GM21786 (cell line): Measurements from ENCODE around the gene TNXB.
"Not testable (repeated sequence)": the region's sequence is repeated elsewhere in the genome, so short reads cannot be mapped to it uniquely, and the experiment has no call there.

Source experiments
- ATAC-seq: cut with Tn5 transposase; IDR thresholded peaks from one replicate; pipeline ENCODE4 v1.9.1; 2021; ENCODE audit not compliant: unreplicated experiment

TNXB gene

GRCh38 chr6:32041385-32041784, 67.8 kb downstream of the TNXB start:
- not testable (repeated sequence) for ATAC-seq

DNA sequence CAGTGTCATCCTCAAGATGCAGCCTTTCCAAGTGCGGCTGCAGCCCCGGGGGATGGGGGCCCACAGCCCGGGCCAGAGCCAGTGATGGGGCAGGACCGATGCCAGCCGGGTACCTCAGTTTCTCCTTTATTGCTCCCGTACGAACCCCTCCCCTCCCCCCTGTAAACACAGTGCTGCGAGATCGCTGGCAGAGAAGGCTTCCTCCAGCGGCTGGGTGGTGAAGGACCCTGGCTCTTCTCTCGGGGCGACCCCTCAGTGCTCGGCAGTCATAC, 68.2 kb downstream of the TNXB start:
- not testable (repeated sequence) for ATAC-seq

- ATAC-seq, result not testable (repeated sequence)
These were observed 68.7 kb downstream of the TNXB start for GRCh38 chr6:32040299-32041049.

DNA sequence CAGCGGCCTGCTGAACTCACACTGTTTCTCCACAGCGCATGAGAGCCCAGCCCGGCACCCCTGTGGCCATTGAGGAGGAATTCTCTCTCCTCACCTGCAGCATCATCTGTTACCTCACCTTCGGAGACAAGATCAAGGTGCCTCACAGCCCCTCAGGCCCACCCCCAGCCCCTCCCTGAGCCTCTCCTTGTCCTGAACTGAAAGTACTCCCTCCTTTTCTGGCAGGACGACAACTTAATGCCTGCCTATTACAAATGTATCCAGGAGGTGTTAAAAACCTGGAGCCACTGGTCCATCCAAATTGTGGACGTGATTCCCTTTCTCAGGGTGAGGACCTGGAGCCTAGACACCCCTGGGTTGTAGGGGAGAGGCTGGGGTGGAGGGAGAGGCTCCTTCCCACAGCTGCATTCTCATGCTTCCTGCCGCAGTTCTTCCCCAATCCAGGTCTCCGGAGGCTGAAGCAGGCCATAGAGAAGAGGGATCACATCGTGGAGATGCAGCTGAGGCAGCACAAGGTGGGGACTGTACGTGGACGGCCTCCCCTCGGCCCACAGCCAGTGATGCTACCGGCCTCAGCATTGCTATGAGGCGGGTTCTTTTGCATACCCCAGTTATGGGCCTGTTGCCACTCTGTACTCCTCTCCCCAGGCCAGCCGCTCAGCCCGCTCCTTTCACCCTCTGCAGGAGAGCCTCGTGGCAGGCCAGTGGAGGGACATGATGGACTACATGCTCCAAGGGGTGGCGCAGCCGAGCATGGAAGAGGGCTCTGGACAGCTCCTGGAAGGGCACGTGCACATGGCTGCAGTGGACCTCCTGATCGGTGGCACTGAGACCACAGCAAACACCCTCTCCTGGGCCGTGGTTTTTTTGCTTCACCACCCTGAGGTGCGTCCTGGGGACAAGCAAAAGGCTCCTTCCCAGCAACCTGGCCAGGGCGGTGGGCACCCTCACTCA, 69.5 kb downstream of the TNXB start:
- ATAC-seq, result not testable (repeated sequence)

GRCh38 chr6:32038878-32039277, 70.3 kb downstream of the TNXB start:
- not testable (repeated sequence) for ATAC-seq

DNA sequence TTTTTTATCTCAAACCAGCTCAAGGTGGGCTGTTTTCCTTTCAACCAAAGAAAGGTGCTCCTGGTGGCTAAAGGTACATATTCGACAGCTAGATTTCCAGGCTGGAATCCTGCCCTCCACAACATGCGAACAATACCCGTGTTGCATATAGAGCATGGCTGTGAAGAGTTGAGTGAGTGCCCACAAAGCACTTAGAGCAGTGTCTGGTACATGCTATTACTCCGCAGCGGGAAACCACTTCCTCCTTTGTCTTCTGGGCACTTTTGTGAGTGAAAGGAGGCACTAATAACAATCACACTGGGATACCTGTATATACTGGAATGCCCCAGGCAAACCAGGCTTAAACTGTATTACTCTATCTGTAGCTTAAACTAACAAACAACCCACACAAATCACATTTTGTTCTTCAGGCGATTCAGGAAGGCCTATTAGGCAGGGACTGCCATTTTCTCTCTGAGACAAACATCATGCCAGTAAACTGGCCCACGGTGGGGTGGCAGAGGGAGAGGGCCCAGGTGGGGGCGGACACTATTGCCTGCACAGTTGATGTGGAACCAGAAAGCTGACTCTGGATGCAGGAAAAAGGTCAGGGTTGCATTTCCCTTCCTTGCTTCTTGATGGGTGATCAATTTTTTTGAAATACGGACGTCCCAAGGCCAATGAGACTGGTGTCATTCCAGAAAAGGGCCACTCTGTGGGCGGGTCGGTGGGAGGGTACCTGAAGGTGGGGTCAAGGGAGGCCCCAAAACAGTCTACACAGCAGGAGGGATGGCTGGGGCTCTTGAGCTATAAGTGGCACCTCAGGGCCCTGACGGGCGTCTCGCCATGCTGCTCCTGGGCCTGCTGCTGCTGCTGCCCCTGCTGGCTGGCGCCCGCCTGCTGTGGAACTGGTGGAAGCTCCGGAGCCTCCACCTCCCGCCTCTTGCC, 71.3 kb downstream of the TNXB start, which contains the start of gene CYP21A2:
CYP21A2 (plus strand) TSS at position 818 of the 927 bp plus-strand sequence; CDS start at position 826, 8 bp downstream.
- not testable (repeated sequence) for ATAC-seq

- not testable (repeated sequence) for ATAC-seq
These were observed 72.0 kb downstream of the TNXB start for GRCh38 chr6:32037136-32037535.

- ATAC-seq, result not testable (repeated sequence)
These were observed 73.7 kb downstream of the TNXB start for GRCh38 chr6:32035283-32036013.

GRCh38 chr6:32029553-32029952, 79.6 kb downstream of the TNXB start:
- not testable (repeated sequence) for ATAC-seq

DNA sequence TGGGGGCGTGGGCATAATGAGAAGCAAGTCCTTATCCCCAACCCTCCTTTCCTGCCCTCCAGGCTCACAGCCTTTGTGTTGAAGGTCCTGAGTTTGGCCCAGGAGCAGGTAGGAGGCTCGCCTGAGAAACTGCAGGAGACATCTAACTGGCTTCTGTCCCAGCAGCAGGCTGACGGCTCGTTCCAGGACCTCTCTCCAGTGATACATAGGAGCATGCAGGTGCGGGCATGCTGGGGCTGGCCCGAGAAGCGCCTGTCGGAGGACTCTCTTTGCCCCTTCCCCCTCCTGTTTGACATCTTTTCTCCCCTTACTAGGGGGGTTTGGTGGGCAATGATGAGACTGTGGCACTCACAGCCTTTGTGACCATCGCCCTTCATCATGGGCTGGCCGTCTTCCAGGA, 80.5 kb downstream of the TNXB start:
- not testable (repeated sequence) for ATAC-seq

DNA sequence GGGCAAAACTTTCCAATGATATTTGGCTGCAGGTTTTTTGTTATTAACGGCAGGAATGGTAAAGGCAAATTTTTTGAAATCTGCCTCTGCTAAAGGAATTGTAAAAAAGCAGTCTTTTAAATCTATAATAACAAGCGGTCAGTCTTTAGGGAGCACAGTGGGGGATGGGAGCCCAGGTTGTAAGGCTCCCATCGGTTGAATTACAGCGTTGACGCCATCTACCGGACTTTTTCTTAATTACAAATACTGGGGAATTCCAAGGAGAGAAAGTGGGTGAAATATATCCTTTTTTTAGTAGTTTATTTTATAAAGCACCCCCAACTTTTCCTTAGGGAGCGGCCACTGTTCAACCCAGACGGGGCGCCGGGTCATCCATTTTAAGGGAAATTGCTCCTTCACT, 87.0 kb downstream of the TNXB start:
- ATAC-seq, result not testable (repeated sequence)

GRCh38 chr6:32014547-32014946, 94.6 kb downstream of the TNXB start, which contains the start of gene C4B:
Gene C4B (plus strand): TSS chr6:32014795. CDS start chr6:32014846, 51 bp downstream.
- ATAC-seq, result not testable (repeated sequence)

GRCh38 chr6:32013738-32014137, 95.4 kb downstream of the TNXB start:
- not testable (repeated sequence) for ATAC-seq

GRCh38 chr6:32012941-32013617, 96.1 kb downstream of the TNXB start:
- ATAC-seq, result not testable (repeated sequence)

DNA sequence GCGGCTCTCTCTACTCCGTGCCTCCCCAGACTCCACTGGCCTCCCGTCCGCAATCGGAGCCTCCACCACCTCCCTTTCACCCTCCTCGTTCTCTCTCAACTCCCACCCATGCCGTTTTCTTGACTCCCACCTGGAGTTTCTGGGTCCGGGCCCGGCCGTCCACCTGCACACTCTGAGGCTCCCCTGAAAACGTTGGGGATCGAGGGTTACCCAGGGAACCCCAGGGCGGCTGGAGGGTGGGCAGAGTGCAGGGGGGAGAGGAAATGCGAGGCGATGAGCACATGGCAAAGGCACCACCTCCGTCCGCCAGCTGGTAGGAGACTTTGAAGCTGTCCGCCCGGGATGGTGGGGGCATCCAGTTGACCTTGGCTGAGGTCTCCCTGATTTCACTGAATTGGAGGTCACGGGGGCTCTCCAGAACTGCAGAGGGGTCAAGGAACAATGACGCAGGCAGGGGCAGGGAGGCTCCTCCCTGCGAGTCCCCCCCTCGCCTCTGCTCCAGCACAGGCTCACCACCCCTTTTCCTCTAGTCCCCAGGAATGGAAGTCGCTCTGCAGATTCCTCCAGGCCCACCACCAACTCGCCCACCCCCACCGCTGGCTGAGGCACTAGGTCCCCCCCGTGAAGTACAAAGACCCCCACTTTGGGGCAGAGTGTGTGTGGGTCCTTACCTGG, 98.1 kb downstream of the TNXB start:
- not testable (repeated sequence) for ATAC-seq

- not testable (repeated sequence) for ATAC-seq
These were observed 99.6 kb downstream of the TNXB start for GRCh38 chr6:32009537-32009936.

DNA sequence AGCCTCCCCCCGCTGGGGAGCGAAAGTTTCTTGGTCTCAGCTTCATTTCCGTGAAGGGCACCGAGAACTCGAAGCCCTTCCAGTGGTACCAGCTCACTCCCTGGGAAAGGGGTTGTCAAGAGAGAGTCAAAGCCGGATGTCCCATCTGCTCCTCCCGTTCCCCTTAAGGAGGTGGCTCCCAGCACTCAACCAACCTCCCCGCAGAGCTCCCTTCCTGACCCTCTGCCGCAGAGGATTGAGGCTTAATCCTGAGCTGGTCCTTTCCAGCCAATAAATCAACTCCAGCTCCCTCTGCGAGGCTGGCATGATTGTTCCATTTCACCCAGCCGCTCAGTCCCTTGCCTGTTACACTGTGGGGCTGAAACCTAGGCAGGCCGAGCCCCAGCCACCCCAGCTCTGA, 100.5 kb downstream of the TNXB start:
- ATAC-seq, result not testable (repeated sequence)

GRCh38 chr6:32008037-32008436, 101.1 kb downstream of the TNXB start:
- ATAC-seq, result not testable (repeated sequence)

DNA sequence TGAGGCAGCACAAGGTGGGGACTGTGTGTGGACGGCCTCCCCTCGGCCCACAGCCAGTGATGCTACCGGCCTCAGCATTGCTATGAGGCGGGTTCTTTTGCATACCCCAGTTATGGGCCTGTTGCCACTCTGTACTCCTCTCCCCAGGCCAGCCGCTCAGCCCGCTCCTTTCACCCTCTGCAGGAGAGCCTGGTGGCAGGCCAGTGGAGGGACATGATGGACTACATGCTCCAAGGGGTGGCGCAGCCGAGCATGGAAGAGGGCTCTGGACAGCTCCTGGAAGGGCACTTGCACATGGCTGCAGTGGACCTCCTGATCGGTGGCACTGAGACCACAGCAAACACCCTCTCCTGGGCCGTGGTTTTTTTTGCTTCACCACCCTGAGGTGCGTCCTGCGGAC, 102.1 kb downstream of the TNXB start:
- not testable (repeated sequence) for ATAC-seq
